ENCODE measurements around the gene SLC25A44.

DNA sequence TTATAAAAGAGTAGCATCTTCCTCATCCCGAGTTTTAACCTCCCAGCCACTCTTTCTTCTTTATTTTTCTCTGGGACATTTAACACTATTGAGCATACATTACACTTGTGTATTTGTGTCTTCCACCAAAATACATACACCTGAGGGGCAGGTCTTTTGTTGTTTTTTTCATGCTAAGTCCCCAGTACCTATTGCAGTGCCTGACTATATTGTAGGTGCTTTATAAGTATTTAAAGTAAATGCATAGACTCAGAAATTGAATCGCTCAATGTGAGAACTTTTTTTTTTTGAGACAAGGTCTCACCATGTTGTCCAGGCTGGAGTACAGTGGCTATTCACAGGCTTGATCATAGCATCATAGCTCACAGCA lies 48.3 kb upstream of the SLC25A44 start:
- TF ChIP-seq, protein P1, sequence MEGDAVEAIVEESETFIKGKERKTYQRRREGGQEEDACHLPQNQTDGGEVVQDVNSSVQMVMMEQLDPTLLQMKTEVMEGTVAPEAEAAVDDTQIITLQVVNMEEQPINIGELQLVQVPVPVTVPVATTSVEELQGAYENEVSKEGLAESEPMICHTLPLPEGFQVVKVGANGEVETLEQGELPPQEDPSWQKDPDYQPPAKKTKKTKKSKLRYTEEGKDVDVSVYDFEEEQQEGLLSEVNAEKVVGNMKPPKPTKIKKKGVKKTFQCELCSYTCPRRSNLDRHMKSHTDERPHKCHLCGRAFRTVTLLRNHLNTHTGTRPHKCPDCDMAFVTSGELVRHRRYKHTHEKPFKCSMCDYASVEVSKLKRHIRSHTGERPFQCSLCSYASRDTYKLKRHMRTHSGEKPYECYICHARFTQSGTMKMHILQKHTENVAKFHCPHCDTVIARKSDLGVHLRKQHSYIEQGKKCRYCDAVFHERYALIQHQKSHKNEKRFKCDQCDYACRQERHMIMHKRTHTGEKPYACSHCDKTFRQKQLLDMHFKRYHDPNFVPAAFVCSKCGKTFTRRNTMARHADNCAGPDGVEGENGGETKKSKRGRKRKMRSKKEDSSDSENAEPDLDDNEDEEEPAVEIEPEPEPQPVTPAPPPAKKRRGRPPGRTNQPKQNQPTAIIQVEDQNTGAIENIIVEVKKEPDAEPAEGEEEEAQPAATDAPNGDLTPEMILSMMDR (IDR thresholded peaks at IDR 0.05) = no peak
- TF ChIP-seq EZH2 (IDR thresholded peaks at IDR 0.05; ENCODE audit: borderline replicate concordance, insufficient read depth, low read depth, low read length, poor library complexity, severe bottlenecking) = no peak
